ENCODE measurements around the gene ADAMTS4.

The ADAMTS4 gene

GRCh38 chr1:161138431-161138830 lies 60.4 kb downstream of the ADAMTS4 start:
- no peak for DNase-seq

- DNase-seq: no peak
Observed at GRCh38 chr1:161137881-161138280, 61.0 kb downstream of the ADAMTS4 start.
